ENCODE measurements around the gene SMARCD1.

GRCh38 chr12:50040657-50041056, 44.5 kb upstream of the SMARCD1 start:
- TF ChIP-seq EZH2 (IDR thresholded peaks at IDR 0.05; ENCODE audit: borderline replicate concordance) (no peak), EZH2phosphoT487 (IDR thresholded peaks at IDR 0.05; ENCODE audit: low read depth, severe bottlenecking, unreplicated experiment) (no peak)
